GM18907 (cell line): ENCODE data around the gene AMIGO1.

Source experiments
- ATAC-seq: cut with Tn5 transposase; IDR thresholded peaks from one replicate; pipeline ENCODE4 v1.9.1; 2021; ENCODE audit warnings: mild to moderate bottlenecking, moderate library complexity; ENCODE audit not compliant: unreplicated experiment

AMIGO1 gene

DNA sequence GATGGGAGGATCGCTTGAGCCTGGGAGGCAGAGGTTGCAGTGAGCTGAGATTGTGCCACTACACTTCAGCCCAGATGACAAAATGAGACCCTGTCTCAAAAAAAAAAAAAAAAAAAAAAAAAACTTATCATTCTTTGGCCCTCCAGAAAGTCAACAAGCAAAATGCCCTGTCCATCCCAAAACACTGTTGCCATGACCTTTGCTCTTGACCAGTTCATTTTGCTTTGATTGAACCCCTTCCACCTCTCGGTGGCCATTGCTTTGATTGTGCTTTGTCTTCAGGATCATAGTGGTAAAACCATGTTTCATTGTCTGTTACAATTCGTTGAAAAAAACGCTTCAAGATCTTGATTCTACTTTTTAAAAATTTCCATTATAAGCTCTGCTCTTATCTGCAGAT lies 51.7 kb downstream of the AMIGO1 start:
- no peak for ATAC-seq

DNA sequence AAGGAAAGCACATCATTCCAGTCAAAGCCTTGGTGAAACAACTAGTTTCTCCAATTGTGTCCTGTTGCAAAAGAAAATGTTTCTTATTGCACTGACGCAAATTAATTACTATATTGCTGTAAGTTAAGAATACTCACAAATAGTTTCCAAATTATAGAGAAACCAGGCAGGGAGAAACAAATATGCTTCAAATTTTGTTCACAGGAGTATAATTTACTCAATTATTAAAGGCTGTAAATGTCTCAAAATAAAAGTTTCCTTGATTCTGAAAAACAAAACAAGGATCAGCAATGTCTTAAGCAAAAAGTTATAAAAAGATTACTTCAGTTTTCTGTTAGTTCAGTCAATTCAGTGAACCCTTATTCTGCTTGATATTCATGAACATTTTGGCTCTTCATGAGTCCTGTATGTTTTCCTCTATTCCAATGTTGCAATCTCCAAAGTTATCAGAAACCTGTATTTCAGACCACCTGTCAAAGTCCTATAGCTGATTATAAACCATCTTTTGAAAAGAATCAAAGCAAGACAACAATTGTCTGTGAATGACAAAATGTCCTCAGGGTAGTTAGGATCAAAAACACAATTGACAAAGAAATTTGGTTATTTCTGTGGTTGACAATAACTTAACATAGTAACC lies 54.9 kb downstream of the AMIGO1 start:
- ATAC-seq: no peak
